NOMO-1 treated with DMSO at 0.1 percent for 48 hours (cell line): ENCODE data around the gene OPCML.
"Not testable (repeated sequence)": the region's sequence is repeated elsewhere in the genome, so short reads cannot be mapped to it uniquely, and the experiment has no call there.

Source experiments
- DNase-seq: peaks from one replicate; lab custom pipeline; 2025; ENCODE audit not compliant: unreplicated experiment; lab: John Stamatoyannopoulos, UW

The OPCML gene

DNA sequence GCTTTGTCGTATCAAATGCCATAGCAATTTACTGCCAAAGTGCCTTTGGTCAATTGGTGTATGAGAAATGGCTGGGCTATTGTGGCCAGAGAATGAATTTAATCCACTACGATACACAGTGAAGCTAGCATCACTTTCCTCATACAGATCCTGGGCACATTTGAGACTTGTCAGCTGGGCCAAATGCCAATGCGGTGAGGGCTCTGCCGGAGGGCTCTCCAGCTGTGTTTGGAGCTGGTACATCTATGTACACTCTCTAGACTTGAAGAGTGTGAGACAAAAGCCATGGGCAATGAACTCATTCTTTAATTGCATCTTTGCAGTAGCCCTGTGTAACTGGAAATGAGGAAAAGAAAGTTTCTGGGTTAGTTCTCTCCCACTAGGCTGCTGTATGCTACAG, 1109.0 kb downstream of the OPCML start:
- DNase-seq, result no peak

DNA sequence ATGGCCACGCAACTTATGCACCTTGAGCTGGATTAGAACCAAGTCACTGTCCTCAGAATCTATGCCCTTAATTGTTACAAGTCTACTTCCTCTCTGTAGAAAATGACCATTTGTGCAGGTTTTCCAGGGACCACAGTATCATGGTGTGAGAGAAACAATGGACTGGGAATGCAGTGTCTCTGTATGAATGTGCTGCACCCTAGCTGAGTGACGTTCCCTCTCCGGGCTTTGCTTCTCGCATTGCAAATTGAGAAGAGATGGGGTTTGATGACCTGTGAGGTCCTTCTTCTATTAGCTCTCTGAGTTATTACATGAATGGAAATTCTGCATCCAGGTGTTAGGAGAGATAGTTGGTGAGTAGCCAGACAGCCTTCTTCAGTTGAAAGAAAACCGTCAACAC, 1109.6 kb downstream of the OPCML start:
- no peak for DNase-seq

DNA sequence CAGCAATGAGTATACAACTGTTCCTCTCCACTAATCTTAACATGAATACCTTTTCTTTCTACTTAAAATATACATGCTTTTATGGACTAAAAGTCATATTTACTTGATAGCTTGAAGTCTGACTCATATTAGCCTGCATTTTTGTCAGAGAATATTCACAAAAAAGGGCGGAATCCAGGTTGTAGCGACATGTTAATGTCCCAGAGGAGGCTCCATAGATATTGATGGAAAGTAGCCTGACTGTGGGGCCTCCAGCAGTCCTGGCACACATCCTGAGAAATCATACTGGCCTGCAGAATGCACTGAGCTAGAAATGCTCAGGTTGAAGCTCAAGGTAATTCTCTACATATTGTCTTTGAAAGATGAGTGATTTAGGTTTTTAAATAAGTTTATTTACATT, 1110.7 kb downstream of the OPCML start:
- DNase-seq, result no peak

DNA sequence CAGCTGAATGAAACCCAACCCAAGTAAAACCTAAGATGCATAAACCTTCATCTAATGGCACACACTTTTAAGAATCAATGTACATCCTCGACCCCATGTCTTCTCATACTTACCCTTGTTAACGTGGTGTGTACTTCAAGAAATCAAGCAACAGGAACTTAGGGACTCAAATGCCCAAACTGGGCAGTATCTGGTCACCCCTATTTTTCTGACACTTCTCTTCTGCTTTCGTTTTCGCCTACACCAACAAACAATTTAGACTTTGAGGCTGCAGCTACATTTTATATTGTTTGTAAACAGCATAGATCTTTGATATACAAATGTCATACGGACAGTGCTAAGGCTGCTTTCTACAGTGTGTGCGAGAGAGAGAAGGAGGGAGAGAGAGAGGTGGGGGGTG, 1117.8 kb downstream of the OPCML start:
- DNase-seq, result no peak

DNA sequence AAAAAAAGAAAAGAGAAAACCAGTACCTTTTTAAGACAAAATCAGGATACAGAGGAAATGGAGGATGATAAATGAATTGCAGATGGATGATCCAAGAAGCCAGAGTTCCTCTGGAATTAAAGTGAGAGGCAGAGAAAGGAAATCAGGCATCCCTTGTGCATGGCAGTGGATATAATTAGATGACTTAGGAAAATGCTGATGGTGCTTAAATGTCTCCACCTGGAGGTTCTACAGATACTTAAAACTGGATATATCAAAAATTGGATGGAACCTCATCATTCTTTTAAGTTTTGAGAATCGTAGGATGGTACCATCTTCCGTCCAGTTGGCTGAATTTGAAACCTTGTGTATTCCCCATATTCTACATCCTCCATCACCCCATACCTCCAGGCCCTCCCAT, 1121.9 kb downstream of the OPCML start:
- no peak for DNase-seq

DNA sequence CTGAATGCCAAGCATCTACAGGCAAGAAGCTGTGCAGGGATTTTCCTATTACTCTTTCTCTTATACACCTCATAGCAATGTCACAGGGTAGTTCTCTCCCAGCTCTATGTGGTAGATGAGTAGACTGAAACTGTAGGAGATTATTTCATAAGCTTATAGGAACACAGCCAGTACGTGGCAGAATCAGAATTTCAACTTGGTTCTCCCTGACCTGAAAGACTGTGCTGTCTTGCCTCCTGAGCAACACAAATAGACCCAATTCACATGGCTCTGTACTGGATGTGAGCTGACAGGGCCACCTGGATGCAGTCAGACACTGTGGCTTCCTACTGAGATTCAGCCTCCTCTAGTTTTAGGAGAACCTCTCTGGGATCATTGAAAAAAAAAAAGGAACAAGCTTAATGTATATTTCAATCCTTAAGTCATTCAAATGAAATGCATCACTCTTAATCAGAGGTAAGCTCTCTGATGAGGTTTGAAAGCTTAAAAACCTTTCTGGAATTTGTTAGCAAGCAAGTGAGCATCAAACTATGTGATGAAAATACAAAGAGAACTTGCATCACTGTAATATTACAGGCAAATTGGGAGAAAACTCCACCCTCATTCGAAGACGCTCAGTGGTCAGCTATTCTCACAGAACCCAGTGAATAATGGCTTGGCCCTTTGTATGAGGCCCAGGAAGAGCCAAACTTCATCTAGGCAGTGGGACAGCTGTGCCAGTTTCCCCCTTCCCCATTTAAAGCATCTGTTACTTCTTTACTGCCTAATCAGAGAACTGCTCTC, 1122.5 kb downstream of the OPCML start:
- no peak for DNase-seq

DNA sequence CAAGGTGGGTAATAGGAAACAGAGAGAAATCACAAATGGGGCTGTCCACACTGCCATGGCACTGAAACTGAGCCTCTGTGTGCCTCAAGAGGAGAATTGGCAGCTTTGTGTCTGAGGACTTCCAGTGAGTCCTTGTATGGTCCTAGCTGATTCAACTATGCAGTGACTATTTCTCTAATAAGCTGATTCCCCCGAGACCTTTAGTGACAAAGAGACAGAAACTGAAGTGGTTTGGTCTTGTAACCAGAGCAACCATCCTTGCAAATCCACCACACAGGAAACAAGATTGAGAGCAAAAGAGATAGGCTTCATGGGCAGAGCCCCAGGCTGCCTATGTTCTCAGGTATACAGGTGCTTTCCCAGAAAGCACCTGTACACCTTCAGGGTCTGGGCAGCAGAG, 1123.4 kb downstream of the OPCML start:
- DNase-seq, result no peak

DNA sequence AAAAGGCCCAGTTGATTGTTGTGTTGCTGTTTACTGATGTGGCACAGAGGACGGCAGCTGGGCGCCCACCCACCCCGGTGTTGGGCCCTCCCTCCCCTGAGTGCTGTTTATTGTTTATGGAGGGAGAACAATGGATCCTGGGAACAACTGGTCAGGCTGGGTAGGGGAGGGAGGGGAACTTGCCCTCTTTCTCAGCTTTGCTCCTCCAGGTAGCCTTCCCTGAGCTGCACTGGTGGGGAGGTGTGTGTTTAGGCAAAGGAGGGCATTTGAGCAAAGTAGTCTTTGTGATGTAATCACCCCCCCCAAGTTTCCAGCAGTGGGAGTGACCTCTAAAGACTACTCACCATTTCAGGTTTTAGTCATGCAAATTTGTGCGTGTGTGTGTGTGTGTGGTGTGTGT, 1126.6 kb downstream of the OPCML start:
- DNase-seq, result no peak

DNA sequence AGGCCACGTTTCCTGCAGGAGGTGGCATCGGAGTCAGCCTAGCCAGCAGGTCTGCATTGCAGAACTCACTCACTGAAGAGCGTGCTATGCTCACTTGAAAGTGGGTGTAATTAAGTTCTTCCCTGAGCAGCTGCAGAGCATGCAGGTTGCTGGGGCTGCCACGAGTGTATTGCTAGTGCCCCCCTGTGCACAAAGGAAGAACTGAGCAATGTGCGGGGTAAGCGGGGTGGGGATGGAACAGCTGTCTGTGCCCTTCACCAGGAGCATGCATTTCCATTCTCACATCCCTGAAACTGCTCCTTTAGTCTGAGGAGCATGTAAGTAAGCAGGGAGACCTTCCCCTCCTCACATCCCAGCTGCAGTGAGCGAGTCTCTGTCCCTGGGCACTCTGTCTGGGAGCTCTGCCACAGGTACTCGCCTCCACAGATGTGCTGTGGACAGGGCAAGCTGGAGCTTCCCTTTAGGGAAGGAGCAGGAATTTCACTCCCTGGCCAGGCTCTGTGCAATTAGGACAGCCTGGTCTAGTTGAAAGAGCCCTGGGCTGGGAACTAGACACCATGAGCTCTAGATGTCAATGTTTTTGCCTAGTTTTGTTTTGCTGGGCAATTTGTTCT, 1130.1 kb downstream of the OPCML start:
- DNase-seq, result no peak

DNA sequence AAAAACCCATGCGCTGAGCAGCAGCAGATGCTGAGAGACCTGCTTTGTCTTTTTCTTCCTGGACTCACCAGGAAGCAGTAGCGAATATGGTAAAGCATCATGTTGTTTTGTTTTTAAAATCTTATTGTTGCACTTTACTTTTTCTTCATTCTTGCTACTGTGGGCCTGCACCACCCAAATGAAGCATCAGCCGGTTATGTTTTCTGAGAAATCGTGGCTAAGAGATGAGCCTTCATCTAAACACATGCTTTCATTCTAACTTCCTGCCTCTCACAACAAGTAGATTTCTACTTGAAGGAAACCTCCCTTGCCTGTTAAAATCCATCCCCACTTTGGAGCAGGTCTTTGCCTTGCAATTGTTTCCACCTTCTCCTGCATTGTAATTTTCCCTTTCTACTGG, 1136.0 kb downstream of the OPCML start:
- no peak for DNase-seq

DNA sequence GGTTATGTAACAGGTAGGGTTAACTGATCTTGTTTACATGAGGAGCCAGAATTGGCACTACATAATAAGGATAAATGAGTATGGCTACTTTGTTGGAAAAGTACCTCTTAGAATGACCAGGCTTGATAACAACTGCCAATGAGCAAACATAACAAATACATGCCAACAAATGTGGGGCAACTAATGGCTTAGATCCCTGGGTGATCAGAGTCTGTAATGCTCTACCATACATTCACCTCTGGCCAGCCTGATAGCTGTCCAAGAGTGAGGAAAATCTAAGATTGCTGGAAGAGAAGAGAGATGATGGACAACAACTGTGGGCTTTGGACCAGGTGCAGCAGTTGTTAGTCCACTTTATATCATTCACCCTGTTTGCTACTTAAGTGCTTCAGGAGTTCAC, 1136.9 kb downstream of the OPCML start:
- DNase-seq, result no peak

DNA sequence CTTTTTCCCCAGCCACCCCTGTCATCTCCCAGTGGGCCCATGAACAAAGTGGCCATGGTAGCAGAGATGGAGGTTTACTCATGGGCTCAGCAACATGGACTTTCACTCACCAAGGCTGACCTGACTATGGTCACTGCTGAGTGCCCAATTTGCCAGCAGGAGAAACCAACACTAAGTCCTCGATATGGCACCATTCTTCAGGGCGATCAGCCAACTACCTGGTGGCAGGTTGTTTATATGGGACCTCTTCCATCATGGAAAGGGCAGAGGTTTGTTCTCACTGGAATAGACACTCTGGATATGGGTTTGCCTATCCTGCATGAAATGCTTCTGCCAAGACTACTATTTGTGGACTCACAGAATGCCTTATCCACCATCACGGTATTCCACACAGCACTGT, 1152.8 kb downstream of the OPCML start:
- no peak for DNase-seq

DNA sequence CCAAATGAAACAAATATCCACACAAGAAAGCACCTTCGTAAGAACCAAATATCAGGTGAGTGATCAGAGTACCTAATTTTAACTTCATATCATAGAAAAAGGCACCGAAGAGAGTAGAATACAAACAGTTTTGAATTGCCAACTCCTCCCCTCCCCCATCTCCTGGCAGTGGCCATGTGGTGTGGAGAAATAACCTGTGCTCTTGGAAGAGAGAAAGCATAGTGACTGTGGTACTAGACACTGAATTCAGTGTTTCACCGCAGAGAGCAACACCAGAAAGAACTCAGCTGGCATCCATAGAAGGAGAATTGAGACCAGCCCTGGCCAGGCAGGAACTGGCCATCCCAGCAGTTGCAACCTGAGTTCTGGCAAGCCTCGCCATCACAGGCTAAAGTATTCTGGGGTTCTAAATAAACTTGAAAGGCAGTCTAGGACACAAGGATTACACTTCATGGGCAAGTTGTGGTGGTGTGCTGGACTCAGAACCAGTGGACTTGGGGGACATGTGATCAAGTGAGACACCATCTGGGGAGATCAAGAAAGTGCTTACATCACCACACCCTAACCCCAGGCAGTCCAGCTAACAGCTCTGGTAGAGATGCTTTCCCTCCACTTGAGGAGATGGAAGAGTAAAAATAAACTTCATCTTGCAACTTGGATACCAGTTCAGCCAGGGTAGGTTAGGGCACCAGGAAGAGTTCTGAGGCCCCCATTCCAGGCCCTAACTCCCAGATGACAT, 1158.7 kb downstream of the OPCML start:
- DNase-seq, result no peak

DNA sequence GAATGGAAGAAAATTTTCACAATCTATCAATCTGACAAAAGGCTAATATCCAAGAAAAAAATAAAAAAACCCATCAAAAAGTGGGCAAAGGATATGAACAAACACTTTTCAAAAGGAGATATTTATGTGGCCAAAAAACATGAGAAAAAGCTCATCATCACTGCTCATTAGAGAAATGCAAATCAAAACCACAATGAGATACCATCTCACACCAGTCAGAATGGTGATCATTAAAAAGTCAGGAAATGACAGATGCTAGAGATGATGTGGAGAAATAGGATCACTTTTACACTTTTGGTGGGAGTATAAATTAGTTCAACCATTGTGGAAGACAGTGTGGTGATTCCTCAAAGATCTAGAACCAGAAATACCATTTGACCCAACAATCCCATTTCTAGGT, 1162.2 kb downstream of the OPCML start:
- DNase-seq, result not testable (repeated sequence)

DNA sequence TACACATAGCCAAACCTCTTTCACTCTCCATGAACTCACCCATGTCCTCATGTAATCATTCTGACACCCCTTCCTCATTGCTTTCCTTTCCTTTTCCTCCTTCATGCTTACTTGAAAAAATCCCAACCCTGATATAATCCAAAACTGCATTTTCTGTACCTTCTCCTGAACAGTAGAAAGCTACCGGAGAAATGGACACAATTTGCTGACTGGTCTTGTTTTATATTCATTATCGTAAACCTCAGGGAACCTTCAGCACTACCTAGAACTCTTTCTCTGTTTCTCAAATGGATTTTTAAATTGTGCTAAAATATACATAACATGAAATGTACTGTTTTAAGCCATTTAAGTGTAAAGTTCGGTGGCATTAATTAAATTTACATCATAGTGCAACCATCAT, 1165.0 kb downstream of the OPCML start:
- DNase-seq, result no peak

DNA sequence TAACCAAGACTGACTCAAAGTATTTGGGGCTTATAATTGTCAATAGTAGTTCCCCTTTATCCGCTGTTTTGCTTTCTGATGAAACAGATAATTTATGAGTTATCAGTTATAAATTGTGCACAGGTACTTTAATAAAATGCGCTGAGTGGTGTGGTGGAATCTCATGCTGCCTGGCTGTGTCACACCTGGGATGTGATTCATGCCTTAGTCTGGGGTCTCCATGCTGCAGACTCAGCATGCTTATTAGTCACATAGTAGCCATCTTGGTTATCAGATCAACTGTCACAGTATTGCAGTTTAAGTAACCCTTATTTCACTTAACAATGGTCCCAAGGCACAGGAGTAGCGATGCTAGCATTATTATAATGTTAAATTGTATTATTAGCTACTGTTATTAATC, 1166.7 kb downstream of the OPCML start:
- no peak for DNase-seq
